GM19043 (cell line): ENCODE measurements around the gene C4B.
"Not testable (repeated sequence)": the region's sequence is repeated elsewhere in the genome, so short reads cannot be mapped to it uniquely, and the experiment has no call there.

Source experiments
- ATAC-seq: cut with Tn5 transposase; IDR thresholded peaks from one replicate; pipeline ENCODE4 v1.9.1; 2021; ENCODE audit warnings: low read depth; ENCODE audit not compliant: unreplicated experiment

The C4B gene

GRCh38 chr6:32047855-32048766 lies 33.5 kb downstream of the C4B start:
- no peak for ATAC-seq

GRCh38 chr6:32049149-32049548 lies 34.6 kb downstream of the C4B start:
- not testable (repeated sequence) for ATAC-seq

GRCh38 chr6:32049736-32050135 lies 35.1 kb downstream of the C4B start:
- ATAC-seq: not testable (repeated sequence)

- ATAC-seq: no peak
These were observed 36.0 kb downstream of the C4B start for GRCh38 chr6:32050562-32050961.

GRCh38 chr6:32052626-32053025 lies 38.0 kb downstream of the C4B start:
- ATAC-seq: not testable (repeated sequence)

GRCh38 chr6:32053314-32053713 lies 38.7 kb downstream of the C4B start:
- ATAC-seq: not testable (repeated sequence)

GRCh38 chr6:32055756-32056155 lies 41.2 kb downstream of the C4B start:
- not testable (repeated sequence) for ATAC-seq

GRCh38 chr6:32056254-32056653 lies 41.7 kb downstream of the C4B start:
- ATAC-seq: no peak

GRCh38 chr6:32057966-32058365 lies 43.4 kb downstream of the C4B start:
- no peak for ATAC-seq

GRCh38 chr6:32058511-32058963 lies 43.9 kb downstream of the C4B start:
- ATAC-seq: no peak

- ATAC-seq: no peak
These were observed 46.5 kb downstream of the C4B start for GRCh38 chr6:32060966-32061655.

- no peak for ATAC-seq
These were observed 50.1 kb downstream of the C4B start for GRCh38 chr6:32064706-32065105.

- not testable (repeated sequence) for ATAC-seq
These were observed 52.9 kb downstream of the C4B start for GRCh38 chr6:32067521-32067920.

- not testable (repeated sequence) for ATAC-seq
These were observed 53.7 kb downstream of the C4B start for GRCh38 chr6:32068315-32068714.

GRCh38 chr6:32068867-32069266 lies 54.3 kb downstream of the C4B start:
- ATAC-seq: no peak

GRCh38 chr6:32069460-32069859 lies 54.9 kb downstream of the C4B start:
- ATAC-seq: no peak

GRCh38 chr6:32069878-32070515 lies 55.4 kb downstream of the C4B start:
- no peak for ATAC-seq

GRCh38 chr6:32070814-32071543 lies 56.4 kb downstream of the C4B start:
- ATAC-seq: no peak

GRCh38 chr6:32073101-32073500 lies 58.5 kb downstream of the C4B start:
- ATAC-seq: no peak

GRCh38 chr6:32073613-32074012 lies 59.0 kb downstream of the C4B start:
- ATAC-seq: no peak
